NCI-H1694 treated with DMSO at 0.1 percent for 48 hours (cell line): ENCODE data around the gene USP11.

Experiments
- DNase-seq: peaks from one replicate; lab custom pipeline; 2025; lab: John Stamatoyannopoulos, UW

USP11 gene

DNA sequence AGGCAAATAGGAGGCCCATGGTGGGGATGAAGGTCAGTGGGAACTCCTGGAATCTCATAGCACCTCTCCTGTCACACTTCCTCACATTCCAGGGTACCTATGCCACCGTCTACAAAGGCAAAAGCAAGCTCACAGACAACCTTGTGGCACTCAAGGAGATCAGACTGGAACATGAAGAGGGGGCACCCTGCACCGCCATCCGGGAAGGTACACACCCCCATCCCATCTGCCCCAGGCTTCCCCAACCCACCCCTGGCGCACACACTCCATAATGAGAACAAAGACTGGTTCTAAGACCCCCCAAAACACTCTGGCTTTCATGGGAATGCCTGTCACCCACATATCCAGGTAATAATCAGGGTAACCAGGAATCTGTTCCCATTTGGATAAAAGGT is 7.9 kb upstream of the USP11 start:
- no peak for DNase-seq

DNA sequence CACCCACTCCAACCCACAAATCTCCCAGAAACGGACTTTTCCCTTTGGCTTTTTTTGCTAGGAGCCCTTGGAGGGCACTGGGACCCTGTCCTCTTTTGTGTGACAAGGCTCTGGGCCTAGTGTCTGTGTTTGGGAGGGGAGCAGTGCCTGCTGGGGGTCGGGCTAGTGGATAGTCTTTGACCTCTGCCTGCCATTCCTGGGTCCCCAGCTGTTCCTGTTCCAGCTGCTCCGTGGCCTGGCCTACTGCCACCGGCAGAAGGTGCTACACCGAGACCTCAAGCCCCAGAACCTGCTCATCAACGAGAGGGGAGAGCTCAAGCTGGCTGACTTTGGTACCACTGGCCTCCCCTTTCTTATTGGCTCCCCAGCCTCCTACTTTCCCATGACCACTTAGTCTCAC is 6.7 kb upstream of the USP11 start:
- DNase-seq, result no peak

DNA sequence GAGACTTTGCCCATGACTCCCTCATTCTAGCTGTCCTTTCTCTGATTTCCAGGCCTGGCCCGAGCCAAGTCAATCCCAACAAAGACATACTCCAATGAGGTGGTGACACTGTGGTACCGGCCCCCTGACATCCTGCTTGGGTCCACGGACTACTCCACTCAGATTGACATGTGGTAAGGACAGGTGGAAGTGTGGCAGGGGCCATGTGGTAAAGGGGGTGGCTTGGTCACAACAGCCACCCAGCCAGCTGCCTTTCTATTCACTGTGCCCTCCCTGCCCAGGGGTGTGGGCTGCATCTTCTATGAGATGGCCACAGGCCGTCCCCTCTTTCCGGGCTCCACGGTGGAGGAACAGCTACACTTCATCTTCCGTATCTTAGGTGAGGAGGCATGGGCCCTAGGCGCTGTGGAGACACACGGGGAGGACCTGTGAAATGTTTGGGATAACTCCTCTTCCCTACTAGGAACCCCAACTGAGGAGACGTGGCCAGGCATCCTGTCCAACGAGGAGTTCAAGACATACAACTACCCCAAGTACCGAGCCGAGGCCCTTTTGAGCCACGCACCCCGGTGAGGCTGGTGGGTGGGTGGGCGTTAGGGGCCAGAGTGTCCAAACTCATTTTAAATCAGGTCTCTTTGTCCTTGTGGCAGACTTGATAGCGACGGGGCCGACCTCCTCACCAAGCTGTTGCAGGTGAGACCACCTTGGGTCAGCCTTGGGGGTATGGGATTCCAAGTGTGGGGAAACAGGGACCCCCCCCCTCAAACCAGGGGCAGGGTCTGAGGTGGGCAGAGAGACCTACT is 6.1 kb upstream of the USP11 start:
- DNase-seq, result no peak

DNA sequence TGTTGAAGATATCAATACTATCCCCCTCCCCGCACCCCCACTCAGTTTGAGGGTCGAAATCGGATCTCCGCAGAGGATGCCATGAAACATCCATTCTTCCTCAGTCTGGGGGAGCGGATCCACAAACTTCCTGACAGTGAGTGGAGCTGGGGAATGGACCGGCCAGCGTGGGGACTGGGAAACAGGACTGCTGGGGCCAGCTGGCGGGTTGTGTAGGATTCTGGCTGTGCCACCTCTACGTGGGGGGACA is 5.5 kb upstream of the USP11 start:
- DNase-seq, result no peak

DNA sequence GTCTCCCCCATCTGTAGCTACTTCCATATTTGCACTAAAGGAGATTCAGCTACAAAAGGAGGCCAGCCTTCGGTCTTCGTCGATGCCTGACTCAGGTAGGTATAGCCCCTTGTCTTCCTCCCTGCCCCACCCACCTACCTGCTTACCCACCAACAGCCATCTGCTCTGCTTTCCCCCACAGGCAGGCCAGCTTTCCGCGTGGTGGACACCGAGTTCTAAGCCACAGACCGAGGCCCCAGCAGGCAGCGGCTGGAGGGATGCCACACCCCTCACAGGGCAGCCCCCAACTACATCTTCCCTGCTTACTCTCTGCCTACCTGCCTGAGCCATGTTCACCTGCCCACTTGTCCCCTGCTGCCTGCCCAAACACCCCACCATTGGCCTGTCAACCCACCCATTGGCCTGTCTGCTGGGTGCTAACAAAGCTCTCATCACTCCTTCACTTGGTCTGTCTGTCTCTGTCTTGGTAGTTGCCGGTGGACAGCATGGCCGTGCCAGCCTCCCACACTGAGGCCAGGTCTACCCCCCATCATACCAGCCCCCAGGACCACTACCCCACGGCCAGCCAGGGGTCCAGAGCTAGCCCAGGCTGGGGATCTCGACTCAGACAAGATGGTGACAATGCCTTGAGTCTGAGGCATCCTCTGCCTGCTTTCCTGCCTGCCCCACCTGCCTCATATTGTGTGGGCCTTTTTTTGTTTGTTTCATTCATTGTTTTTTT is 4.1 kb upstream of the USP11 start:
- no peak for DNase-seq

DNA sequence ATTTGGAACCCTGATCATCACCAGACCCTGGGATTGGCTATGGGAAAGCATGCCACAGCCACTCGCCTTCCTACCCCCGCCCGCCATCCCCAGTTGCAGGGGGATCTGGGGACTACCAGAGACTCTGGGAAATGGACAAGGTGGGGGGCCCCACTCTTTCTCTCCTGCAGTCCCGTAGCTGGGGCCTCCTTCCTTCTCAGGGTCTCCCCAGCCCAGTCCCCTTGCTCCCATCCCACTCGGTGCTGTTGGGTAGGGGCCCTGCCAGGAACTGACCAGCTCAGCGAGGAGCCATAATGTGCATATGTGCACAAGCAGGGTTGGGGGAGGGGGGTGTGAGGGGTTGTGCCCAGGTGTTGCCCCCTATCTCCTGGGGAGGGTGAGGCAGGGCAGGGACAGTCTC is 3.4 kb upstream of the USP11 start:
- DNase-seq, result no peak

DNA sequence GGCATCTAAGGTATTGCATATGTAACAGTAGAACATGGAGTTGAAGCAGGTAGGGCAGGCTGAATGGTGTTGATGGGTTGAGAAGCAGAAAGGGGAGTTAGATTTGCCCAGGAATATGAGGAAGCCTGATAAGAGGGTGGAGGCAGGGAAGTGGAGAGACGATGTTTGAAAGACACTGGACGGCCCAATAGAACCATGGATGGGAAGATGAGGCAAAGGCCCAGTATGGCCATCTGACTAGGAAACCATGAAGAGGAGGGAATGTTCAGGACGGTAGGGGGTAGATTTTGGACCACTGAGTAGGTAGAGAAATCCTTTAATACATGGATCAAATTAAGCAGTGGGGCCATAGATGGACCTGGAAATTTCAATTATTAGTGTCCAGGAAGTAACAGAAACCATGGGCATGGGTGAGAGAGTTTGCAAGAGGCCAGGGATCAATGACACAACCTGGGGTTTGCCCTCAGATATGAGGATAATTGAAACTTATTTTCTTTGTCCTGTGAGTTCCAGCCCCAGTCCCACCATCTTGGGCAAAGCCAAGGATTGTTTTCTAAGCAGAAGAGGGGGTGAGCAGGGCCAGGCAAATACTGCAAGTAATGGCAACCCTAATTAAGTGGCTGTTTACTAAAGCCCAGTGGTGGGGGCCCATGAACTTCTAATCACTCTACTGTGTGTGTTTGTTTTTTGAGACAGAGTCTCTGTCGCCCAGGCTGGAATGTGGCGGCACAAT is 2.5 kb upstream of the USP11 start:
- no peak for DNase-seq

DNA sequence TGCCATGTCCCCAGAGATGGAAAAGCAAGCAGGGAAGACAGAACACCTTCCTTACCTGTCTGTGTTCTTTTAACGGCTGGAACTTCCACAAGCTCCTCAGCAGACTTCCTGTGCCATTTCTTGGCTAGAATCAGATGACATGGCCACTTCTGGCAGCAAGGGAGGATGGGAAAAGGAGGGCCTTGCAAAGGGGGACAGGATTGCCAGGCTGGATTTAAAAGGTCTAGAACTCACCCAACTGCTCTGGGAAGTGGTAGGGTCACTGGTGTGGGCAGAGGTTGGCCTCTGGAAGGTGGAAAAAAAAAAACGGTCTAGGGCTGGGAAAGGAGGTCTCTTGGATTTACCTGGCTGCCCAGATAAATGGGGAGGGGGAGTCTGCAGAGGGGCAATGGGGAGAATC is 1.6 kb upstream of the USP11 start:
- no peak for DNase-seq

DNA sequence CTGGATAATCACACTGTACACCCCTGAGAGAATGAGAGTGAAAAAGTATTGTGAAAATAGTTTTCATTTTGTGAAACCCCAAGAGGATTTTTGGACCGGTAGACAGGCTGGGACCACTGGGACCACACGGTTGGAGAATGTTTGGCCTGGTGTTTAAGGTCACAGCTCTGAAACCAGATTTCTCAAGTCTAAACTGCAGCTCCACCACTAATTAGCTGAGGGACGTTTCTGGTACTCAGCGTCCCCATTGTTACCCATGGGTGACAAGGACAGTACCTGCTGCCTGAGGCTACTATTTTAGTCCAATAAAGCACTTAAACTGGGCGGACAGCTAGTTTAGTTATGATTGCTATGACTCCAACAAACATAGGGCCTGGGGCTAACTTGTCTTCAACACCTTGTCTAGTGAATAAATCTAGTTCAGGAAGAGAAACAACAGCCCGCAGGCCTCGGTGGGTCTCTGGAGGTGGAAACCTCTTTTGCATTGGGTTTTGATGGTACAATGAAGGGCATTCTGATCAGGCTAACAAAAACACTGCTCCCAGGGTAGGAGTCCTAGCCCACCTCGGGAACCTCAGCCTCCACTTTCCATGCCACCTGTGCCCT is 509 bp upstream of the USP11 start:
- no peak for DNase-seq

DNA sequence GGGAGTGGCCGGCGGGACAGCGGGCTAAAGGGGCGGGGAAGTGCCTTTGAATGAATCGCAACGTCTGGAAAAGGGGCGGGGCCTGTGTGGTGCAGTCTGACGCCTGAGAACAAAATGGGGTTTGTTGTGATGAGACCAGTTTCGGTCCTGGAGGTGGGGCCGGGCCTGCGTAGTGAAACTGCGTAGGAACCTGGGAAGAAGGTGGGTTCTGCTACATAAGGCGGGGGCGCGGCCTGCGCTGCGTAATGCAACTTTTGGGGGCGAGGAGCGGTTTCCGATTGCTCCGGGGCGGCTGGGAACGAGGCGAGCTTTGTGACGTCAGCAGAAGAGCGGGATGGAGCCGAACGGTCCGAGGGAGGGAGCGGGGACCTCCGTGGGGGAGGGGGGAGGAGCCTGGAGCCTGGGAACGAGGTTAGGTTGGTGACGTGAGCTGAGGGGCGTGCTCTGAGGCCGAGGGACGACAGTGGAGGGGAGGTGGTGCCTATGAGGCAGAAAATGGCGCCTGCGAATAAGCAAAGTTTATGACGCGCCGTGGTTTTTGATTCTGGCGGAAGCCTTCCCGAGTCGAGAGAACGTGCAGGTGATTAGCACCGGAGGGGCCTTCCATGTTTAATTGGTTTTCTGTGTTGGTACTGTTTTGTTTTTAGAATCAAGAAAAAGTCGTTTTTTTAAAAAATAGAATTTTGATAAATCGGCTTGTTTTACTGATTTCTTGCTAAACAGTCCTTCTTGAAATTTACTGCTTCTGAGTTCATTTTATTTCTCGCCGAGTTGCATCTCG is 714 bp downstream of the USP11 start:
- DNase-seq, result peak; percentile 94

DNA sequence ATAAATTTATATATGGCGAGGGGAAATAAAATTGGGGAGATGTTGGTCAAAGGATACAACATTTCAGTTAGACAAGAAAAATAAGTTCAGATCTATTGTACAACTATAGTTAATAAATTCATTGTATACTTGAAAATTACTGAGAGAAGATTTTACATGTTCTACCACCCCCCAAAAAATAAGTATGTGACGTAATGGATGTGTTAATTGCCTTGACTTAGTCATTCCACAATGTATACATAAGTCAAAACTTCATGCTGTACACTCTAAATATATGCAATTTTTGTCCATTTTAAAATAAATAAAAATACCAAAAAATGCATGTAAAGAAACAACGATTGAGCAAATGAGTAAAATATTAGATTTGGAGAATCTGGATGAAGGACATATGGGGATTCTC is 1.8 kb downstream of the USP11 start:
- DNase-seq, result no peak

DNA sequence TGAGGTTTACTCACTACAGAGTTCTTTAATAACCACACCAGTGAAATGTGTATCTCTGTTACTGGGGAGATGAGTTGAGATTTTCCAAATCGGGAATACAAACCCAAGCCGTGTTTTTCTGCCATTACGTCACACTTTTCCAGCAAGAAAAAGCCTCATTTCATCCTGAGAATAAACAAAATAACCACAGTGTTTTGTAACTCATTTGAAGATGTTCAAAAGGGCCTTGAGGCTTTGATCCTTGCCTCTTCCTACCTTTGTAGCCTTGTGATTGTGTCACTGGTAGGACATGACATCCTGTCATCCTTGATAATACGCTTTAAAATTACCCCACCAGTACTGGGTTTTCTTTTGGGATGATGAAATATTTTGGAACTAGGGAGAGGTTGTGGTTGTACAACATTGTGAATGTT is 2.9 kb downstream of the USP11 start:
- DNase-seq, result no peak

DNA sequence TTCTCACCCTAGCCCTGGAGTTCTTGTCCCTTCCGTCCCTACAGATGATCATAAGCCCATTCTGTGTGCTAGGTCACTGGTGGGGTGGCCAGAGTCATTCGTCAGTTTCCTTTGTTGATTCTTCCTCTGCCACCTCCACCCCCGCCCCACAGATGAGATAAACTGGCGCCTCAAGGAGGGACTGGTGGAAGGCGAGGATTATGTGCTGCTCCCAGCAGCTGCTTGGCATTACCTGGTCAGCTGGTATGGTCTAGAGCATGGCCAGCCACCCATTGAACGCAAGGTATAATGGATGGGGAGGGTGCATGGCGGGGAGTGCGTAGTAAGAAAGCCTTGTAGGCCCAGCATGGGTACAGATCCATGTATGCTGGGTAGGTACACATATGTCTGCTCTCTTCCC is 6.4 kb downstream of the USP11 start:
- DNase-seq, result no peak

DNA sequence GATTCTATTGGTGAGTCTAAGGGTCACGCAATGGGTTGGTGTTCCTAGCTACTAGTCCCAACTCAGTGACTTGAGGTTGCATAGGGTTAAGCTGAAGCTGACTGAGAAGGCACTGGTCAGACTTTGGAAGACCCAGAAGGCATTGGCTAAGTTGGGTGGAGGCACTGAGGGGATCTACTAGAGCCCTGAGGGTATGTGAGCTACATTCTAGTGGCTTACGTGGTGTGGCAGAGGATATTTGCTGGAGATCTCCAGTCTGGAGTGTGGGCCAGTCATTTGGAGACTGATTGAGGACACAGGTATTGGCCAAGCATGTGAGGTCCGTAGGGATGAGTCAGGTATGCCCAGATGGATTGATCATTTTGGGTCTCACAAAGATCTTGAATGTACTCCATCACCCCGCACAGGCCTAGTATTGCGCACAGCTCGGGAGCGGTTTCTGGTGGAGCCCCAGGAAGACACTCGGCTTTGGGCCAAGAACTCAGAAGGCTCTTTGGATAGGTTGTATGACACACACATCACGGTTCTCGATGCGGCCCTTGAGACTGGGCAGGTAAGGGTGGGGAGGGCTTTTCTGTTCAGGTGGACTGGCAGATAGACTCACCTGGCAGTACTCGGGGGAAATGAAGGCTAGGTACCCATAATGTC is 7.2 kb downstream of the USP11 start:
- no peak for DNase-seq

DNA sequence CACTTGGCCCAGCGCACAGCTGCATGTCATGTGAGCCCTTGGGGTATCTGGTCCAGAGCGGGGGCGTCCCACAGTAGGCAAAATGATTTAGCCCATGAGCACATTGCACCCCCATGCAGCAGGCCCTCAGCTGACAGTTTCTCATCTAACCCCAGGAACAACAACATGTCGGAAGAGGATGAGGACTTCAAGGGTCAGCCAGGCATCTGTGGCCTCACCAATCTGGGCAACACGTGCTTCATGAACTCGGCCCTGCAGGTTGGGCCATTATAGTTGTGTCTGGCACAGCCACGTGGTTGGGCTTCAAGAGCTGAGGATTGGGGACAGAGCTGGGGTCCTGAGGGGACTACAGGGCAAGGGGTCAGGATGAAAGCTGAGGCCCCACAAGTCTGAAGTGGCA is 7.8 kb downstream of the USP11 start:
- no peak for DNase-seq

DNA sequence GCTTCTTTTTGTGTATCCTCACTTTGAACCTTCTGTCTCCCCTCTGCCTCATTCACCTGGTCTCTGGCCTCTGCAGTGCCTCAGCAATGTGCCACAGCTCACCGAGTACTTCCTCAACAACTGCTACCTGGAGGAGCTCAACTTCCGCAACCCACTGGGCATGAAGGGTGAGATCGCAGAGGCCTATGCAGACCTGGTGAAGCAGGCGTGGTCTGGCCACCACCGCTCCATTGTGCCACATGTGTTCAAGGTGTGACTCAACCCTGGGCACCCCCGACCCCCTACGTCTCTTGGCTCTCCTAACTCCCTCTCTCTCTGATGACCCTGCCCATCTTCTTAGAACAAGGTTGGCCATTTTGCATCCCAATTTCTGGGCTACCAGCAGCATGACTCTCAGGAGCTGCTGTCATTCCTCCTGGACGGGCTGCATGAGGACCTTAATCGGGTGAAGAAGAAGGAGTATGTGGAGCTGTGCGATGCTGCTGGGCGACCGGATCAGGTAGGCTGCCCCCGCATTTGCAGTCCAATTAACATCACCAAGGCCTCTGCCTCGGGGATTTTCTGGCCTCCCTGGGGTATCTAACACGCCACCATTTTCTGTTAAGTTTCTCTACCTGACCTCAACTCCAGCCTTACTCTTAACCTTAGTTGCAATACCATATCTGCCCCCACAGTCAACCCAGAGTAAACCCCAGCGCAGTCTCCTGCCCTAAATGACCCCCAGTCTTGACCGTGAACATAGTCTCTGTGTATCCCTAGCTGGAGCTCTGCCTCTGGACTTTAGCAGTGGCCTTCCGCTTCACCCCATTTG is 8.6 kb downstream of the USP11 start:
- no peak for DNase-seq

DNA sequence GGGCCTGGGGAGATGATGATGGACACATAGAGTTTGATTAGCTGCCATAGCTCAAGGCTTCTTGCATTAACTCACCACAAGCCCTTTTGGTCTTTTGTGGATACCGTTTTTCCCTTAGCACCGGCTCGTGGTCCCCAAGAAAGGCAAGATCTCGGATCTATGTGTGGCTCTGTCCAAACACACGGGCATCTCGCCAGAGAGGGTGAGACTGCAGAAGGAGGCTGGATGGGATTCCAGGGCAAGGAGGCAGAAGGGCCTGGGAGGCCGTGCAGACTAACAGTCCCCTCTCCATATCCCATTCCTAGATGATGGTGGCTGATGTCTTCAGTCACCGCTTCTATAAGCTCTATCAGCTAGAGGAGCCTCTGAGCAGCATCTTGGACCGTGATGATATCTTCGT is 9.5 kb downstream of the USP11 start:
- DNase-seq, result no peak

DNA sequence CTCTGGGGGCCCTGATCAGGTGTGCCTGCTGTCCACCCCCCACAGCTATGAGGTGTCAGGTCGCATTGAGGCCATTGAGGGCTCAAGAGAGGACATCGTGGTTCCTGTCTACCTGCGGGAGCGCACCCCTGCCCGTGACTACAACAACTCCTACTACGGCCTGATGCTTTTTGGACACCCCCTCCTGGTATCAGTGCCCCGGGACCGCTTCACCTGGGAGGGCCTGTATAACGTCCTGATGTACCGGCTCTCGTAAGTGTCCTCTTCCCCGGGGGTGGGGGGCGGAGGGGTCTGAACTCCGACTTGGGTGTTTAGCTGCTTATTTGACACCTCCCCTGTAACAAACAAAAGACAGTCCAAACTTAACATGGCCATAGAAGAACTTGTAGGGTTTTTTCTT is 10.5 kb downstream of the USP11 start:
- DNase-seq, result no peak

DNA sequence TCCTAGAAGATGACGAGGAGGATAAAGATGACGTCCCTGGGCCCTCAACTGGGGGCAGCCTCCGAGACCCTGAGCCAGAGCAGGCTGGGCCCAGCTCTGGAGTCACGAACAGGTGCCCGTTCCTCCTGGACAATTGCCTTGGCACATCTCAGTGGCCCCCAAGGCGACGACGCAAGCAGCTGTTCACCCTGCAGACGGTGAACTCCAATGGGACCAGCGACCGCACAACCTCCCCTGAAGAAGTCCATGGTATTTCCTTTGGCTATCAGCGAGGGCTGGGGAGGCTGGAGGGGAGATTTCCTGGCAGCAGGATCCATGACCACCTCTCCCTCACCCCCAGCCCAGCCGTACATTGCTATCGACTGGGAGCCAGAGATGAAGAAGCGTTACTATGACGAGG is 11.9 kb downstream of the USP11 start:
- DNase-seq, result no peak

DNA sequence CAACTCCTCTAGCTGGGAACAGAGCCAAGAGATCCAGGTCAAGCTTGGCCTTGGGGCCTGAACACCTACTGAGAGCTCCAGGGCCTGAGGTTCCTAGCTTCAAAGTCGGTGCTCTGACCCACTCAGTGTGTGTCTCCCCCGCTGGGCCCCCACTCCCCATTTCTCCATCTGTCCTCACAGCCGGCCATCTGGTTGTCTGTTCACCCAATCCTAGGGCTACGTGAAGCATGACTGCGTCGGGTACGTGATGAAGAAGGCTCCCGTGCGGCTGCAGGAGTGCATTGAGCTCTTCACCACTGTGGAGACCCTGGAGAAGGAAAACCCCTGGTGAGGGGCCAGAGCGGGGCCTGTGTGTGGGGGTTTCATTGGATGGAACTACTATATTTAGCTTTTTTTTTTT is 12.3 kb downstream of the USP11 start:
- DNase-seq, result peak; percentile 30
